DMS 273 (cell line): ENCODE results near the gene PHC3.

Experiments used
- DNase-seq: peaks from one replicate; lab custom pipeline; 2025; ENCODE audit not compliant: unreplicated experiment; lab: John Stamatoyannopoulos, UW

The PHC3 gene

GRCh38 chr3:170189398-170190256, 8.1 kb upstream of the PHC3 start:
- no peak for DNase-seq

GRCh38 chr3:170180079-170180907, 1.2 kb downstream of the PHC3 start:
- peak; percentile 40 for DNase-seq

GRCh38 chr3:170179432-170179831, 2.1 kb downstream of the PHC3 start:
- DNase-seq: no peak

- no peak for DNase-seq
These were observed 2.9 kb downstream of the PHC3 start for GRCh38 chr3:170178651-170179050.

GRCh38 chr3:170171563-170171962, 10.0 kb downstream of the PHC3 start:
- DNase-seq: no peak

GRCh38 chr3:170164717-170165116, 16.8 kb downstream of the PHC3 start:
- DNase-seq: no peak

- DNase-seq: no peak
These were observed 17.4 kb downstream of the PHC3 start for GRCh38 chr3:170163956-170164645.

- DNase-seq: no peak
These were observed 18.9 kb downstream of the PHC3 start for GRCh38 chr3:170162630-170163029.

- no peak for DNase-seq
These were observed 19.5 kb downstream of the PHC3 start for GRCh38 chr3:170162052-170162451.

GRCh38 chr3:170159933-170160332, 21.6 kb downstream of the PHC3 start:
- DNase-seq: no peak

GRCh38 chr3:170159459-170159858, 22.1 kb downstream of the PHC3 start:
- DNase-seq: no peak

GRCh38 chr3:170155604-170156003, 25.9 kb downstream of the PHC3 start:
- no peak for DNase-seq

GRCh38 chr3:170154569-170155143, 26.9 kb downstream of the PHC3 start:
- DNase-seq: no peak

GRCh38 chr3:170154084-170154483, 27.4 kb downstream of the PHC3 start:
- no peak for DNase-seq

GRCh38 chr3:170151536-170151935, 30.0 kb downstream of the PHC3 start:
- DNase-seq: no peak

- DNase-seq: no peak
These were observed 32.5 kb downstream of the PHC3 start for GRCh38 chr3:170149016-170149415.

GRCh38 chr3:170145278-170145677, 36.3 kb downstream of the PHC3 start:
- no peak for DNase-seq

- DNase-seq: no peak
These were observed 37.1 kb downstream of the PHC3 start for GRCh38 chr3:170144437-170144843.

- no peak for DNase-seq
These were observed 39.2 kb downstream of the PHC3 start for GRCh38 chr3:170142373-170142772.

- no peak for DNase-seq
These were observed 43.5 kb downstream of the PHC3 start for GRCh38 chr3:170137986-170138385.

- no peak for DNase-seq
These were observed 49.2 kb downstream of the PHC3 start for GRCh38 chr3:170132335-170132734.
